Endothelial cell of umbilical vein (primary cell): ENCODE data around the gene SLC38A8. TPM values are rescaled to one million over a fixed set of nuclear protein-coding genes. Genes with fewer than 3 reads are reported as not detected.

Experiments used
- BruUV-seq: library from RNA; stranded (reverse); fragments of 400-500 nt; replicated peaks from 2 replicates; lab custom pipeline; 2021; lab: Mats Ljungman, UMichigan
- CTCF ChIA-PET: fragments of 300-600, 350-600 bp; sonication (Branson Sonifier 250); formaldehyde crosslinking; loops from one replicate; lab custom pipeline; 2021; ENCODE audit warnings: antibody characterized with exemption, inconsistent platforms; lab: Charles Lee
- POLR2A ChIA-PET: fragments of 300-600, 350-600 bp; sonication (Branson Sonifier 250); formaldehyde crosslinking; loops from one replicate; lab custom pipeline; 2021; ENCODE audit warnings: antibody characterized with exemption, inconsistent platforms; lab: Charles Lee
- DNase-seq: peaks from one replicate; pipeline ENCODE4 v3.0.0-alpha.2; 2011; ENCODE audit warnings: low read depth, low spot score
- FAIRE-seq: peaks from 2 replicates; lab custom pipeline; 2011; peaks lifted over from hg19 to GRCh38; lab: Jason Lieb, UNC
- H2AFZ ChIP-seq: 2 replicates; pipeline ENCODE4 v1.6.0; 2012; ENCODE audit warnings: low read depth, low read length, control low read depth, inconsistent platforms
- H3K27ac ChIP-seq: 2 replicates; pipeline ENCODE4 v1.5.1; 2011; ENCODE audit warnings: low read depth, mild to moderate bottlenecking, control low read depth, low read length, moderate library complexity; ENCODE audit not compliant: insufficient read depth
- H3K27me3 ChIP-seq, 2 experiments: 2 replicates each; pipeline versions ENCODE4 v1.6.0 to v1.6.1; 2011; ENCODE audit warnings: low read length in 2 of 2, mixed read lengths in 1 of 2; ENCODE audit not compliant: control insufficient read depth in 2 of 2, insufficient read depth in 2 of 2
- H3K36me3 ChIP-seq, 2 experiments: 2 replicates in 1 of 2; 3 replicates in 1 of 2; pipeline ENCODE4 v1.5.1; 2011; ENCODE audit warnings: low read length in 2 of 2, mild to moderate bottlenecking in 1 of 2, moderate library complexity in 1 of 2; ENCODE audit not compliant: control insufficient read depth in 2 of 2, insufficient read depth in 2 of 2; ENCODE audit errors: extremely low read depth in 1 of 2
- H3K4me1 ChIP-seq: 3 replicates; pipeline ENCODE4 v1.5.1; 2011; ENCODE audit warnings: mild to moderate bottlenecking, low read length; ENCODE audit not compliant: control insufficient read depth, insufficient read depth; ENCODE audit errors: extremely low read depth
- H3K4me2 ChIP-seq: 2 replicates; pipeline ENCODE4 v1.6.1; 2011; ENCODE audit warnings: low read length, control low read depth, mixed read lengths; ENCODE audit not compliant: insufficient read depth
- H3K4me3 ChIP-seq, 3 experiments: fragments of 200-600 bp in 1 of 3; sonication (generic), shearing (Covaris generic) in 1 of 3; replicated peaks in 1 of 3; 2 replicates each; pipeline ENCODE4 v1.5.1; 2011 to 2016; ENCODE audit warnings: control low read depth in 3 of 3, low read length in 3 of 3, mild to moderate bottlenecking in 2 of 3, inconsistent platforms in 1 of 3, low read depth in 1 of 3, moderate library complexity in 1 of 3; ENCODE audit not compliant: insufficient read depth in 1 of 3
- H3K79me2 ChIP-seq: 2 replicates; pipeline ENCODE4 v1.6.0; 2012; ENCODE audit warnings: low read length, inconsistent platforms; ENCODE audit not compliant: control insufficient read depth, insufficient read depth
- H3K9ac ChIP-seq: replicated peaks from 2 replicates; pipeline ENCODE3; 2011; ENCODE audit warnings: low read length, control low read depth; ENCODE audit not compliant: insufficient read depth; ENCODE audit errors: extremely low read depth
- H3K9me1 ChIP-seq: replicated peaks from 3 replicates; pipeline ENCODE4 v1.6.0; 2011; ENCODE audit warnings: mild to moderate bottlenecking, low read length; ENCODE audit not compliant: control insufficient read depth, insufficient read depth; ENCODE audit errors: extremely low read depth
- H3K9me3 ChIP-seq: replicated peaks from 2 replicates; pipeline ENCODE4 v1.5.1; 2012; ENCODE audit warnings: low read length, inconsistent platforms; ENCODE audit not compliant: control insufficient read depth, insufficient read depth
- H4K20me1 ChIP-seq: replicated peaks from 2 replicates; pipeline ENCODE3; 2011; ENCODE audit warnings: mild to moderate bottlenecking, low read length; ENCODE audit not compliant: control insufficient read depth, insufficient read depth; ENCODE audit errors: extremely low read depth
- EZH2 ChIP-seq: IDR thresholded peaks from 2 replicates; pipeline ENCODE4 v1.6.1; 2012; ENCODE audit warnings: borderline replicate concordance, low read depth, mild to moderate bottlenecking, moderate library complexity, low read length, inconsistent platforms; ENCODE audit not compliant: severe bottlenecking
- FOS ChIP-seq: IDR thresholded peaks from 2 replicates; pipeline ENCODE4 v1.6.1; 2011; ENCODE audit warnings: mild to moderate bottlenecking, low read length, moderate library complexity, borderline replicate concordance; ENCODE audit not compliant: insufficient read depth
- GATA2 ChIP-seq: IDR thresholded peaks from 2 replicates; pipeline ENCODE4 v1.7.0; 2011; ENCODE audit warnings: low read depth, mild to moderate bottlenecking, moderate library complexity, mixed read lengths, low read length; ENCODE audit not compliant: insufficient read length, insufficient read depth
- JUN ChIP-seq: IDR thresholded peaks from 2 replicates; pipeline ENCODE4 v1.6.1; 2011; ENCODE audit warnings: borderline replicate concordance, low read depth; ENCODE audit not compliant: insufficient read length, insufficient read depth
- MYC ChIP-seq: IDR thresholded peaks from one replicate; pipeline ENCODE4 v1.6.1; 2011; ENCODE audit warnings: mild to moderate bottlenecking, low read depth, low read length
- POLR2A ChIP-seq: IDR thresholded peaks from 2 replicates; pipeline ENCODE4 v1.6.1; 2012; ENCODE audit warnings: low read depth, mild to moderate bottlenecking, control low read depth, low read length
- POLR2AphosphoS5 ChIP-seq: IDR thresholded peaks from 2 replicates; pipeline ENCODE4 v1.6.1; 2012; ENCODE audit warnings: low read depth, mild to moderate bottlenecking, control low read depth, low read length, moderate library complexity; ENCODE audit not compliant: insufficient read depth
- dilution Hi-C: fragments of 300-500 bp; cut with MboI; formaldehyde crosslinking; loops from one replicate; pipeline ENCODE4 v1.15.0; 2019; ENCODE audit warnings: low sequenced_read_pairs; ENCODE audit not compliant: extremely low pct_ligation_motif_present
- intact Hi-C: fragments of 100-400 bp; cut with micrococcal nuclease; formaldehyde crosslinking; loops from one replicate; pipeline ENCODE4 v1.10.0; 2022
- polyA plus RNA-seq, 4 experiments: library from polyadenylated mRNA; depleted of rRNA in 3 of 4; stranded (reverse) in 3 of 4; unstranded in 1 of 4; fragments of >200 nt; gene quantifications; 2 replicates each; pipeline versions ENCODE4 v1.2.1 to v1.2.3, GENCODE V29; 2011 to 2012; ENCODE audit warnings: missing spikeins in 1 of 4
- total RNA-seq: library from RNA; stranded (reverse); gene quantifications from 2 replicates; pipeline ENCODE4 v1.2.3, GENCODE V29; 2021
- TF ChIP-seq, protein P1 (sequence below), 2 donors: IDR thresholded peaks; 1 replicate in 1 of 2; 2 replicates in 1 of 2; pipeline ENCODE4 v1.5.1; 2011; ENCODE audit warnings: low read length in 2 of 2, mild to moderate bottlenecking in 2 of 2, moderate library complexity in 2 of 2, control low read depth in 1 of 2, inconsistent platforms in 1 of 2, low read depth in 1 of 2; ENCODE audit not compliant: insufficient read depth in 1 of 2; ENCODE audit errors: extremely low read depth in 1 of 2
- TF ChIP-seq, protein P2 (sequence below): IDR thresholded peaks from 2 replicates; pipeline ENCODE4 v1.6.1; 2011; ENCODE audit not compliant: insufficient read depth, insufficient read length

The SLC38A8 gene
- total and polyA plus RNA-seq, 2 donors (not counting 3 experiments of a cell fraction or from before 2014, with no cell fraction given): not detected

DNA sequence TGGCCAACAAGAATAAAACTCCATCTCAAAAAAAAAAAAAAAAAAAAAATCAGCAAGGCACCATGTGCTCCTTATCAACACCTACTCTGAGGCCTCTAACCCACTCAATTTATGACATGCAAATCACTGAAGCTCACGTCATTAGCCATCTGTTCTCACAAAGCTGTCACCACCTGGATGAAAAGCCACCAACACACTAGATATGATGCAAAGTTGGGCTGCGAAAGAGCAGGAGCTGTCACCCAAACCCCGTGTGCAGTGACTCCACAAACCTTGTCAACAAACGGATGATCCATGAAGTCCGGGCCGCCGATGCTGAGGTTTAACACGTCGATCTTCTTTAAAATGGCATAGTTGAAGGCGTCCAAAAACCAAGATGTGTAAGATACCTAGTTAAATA is 48.9 kb upstream of the SLC38A8 start:
- intact Hi-C loops: no loop called here
- dilution Hi-C loops: no loop called here
- ChIA-PET CTCF (interaction anchor here (1.0 kb wide), 1 partner anchor 12 kb away, joined by 3 read pairs; no protein-coding TSS in a partner anchor), POLR2A (no interaction called here)
- Histone ChIP-seq H3K79me2 (no peaks in the 10 kb centered on the region), H3K27ac (no peak overlapping the region), H3K9me1 (no peaks in the 10 kb centered on the region), H3K9me3 (no peaks in the 10 kb centered on the region), H3K27me3 (no peaks in the 10 kb centered on the region), H3K4me3 (no peak overlapping the region), H3K4me2 (no peak overlapping the region), H2AFZ (no peak overlapping the region), H4K20me1 (no peaks in the 10 kb centered on the region), H3K9ac (no peak overlapping the region), H3K4me1 (peaks cover 5% of the 10 kb centered on the region), H3K36me3 (peaks cover 25 to 49% of the 10 kb centered on the region in 2 experiments)
- no peak for DNase-seq
- TF ChIP-seq POLR2AphosphoS5 (no peak), JUN (no peak), MYC (no peak), POLR2A (no peak), EZH2 (no peak), FOS (no peak), GATA2 (no peak)
- TF ChIP-seq, protein P1, sequence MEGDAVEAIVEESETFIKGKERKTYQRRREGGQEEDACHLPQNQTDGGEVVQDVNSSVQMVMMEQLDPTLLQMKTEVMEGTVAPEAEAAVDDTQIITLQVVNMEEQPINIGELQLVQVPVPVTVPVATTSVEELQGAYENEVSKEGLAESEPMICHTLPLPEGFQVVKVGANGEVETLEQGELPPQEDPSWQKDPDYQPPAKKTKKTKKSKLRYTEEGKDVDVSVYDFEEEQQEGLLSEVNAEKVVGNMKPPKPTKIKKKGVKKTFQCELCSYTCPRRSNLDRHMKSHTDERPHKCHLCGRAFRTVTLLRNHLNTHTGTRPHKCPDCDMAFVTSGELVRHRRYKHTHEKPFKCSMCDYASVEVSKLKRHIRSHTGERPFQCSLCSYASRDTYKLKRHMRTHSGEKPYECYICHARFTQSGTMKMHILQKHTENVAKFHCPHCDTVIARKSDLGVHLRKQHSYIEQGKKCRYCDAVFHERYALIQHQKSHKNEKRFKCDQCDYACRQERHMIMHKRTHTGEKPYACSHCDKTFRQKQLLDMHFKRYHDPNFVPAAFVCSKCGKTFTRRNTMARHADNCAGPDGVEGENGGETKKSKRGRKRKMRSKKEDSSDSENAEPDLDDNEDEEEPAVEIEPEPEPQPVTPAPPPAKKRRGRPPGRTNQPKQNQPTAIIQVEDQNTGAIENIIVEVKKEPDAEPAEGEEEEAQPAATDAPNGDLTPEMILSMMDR (IDR thresholded peaks at IDR 0.05; ENCODE audit: extremely low read depth in 1 of 2, insufficient read depth in 1 of 2, low read depth in 1 of 2, low read length in 2 of 2): no peak
- TF ChIP-seq, protein P2, sequence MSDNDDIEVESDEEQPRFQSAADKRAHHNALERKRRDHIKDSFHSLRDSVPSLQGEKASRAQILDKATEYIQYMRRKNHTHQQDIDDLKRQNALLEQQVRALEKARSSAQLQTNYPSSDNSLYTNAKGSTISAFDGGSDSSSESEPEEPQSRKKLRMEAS: no peak
- no TSS peak for BruUV-seq
- peak; percentile 67 for FAIRE-seq
